K562 (cell line): ENCODE measurements around the gene KIF3A.

Source experiments
- MXI1 ChIP-seq: IDR thresholded peaks from 2 replicates; pipeline ENCODE4 v1.6.1; 2011; ENCODE audit warnings: low read depth, mild to moderate bottlenecking, improper control_type of control experiment, low read length
- XRCC4 ChIP-seq: IDR thresholded peaks from one replicate; pipeline ENCODE4 v1.6.1; 2011; ENCODE audit not compliant: insufficient read depth, insufficient read length; ENCODE audit errors: extremely low read depth
- TF ChIP-seq, protein P1 (sequence below): sonication (generic); formaldehyde crosslinking; IDR thresholded peaks from 2 replicates; pipeline ENCODE4 v1.5.0; 2020; ENCODE audit warnings: missing genetic modification reagents
- TF ChIP-seq, protein P2 (sequence below), 3 experiments: IDR thresholded peaks in 2 of 3; conservative IDR thresholded peaks in 1 of 3; 2 replicates each; pipeline ENCODE4 v1.5.1; 2011 to 2012; ENCODE audit warnings: low read length in 3 of 3, mild to moderate bottlenecking in 3 of 3, control low read depth in 2 of 3, improper control_type of control experiment in 1 of 3, inconsistent platforms in 1 of 3, low read depth in 1 of 3, mixed read lengths in 1 of 3, moderate library complexity in 1 of 3; ENCODE audit not compliant: insufficient read depth in 2 of 3

DNA sequence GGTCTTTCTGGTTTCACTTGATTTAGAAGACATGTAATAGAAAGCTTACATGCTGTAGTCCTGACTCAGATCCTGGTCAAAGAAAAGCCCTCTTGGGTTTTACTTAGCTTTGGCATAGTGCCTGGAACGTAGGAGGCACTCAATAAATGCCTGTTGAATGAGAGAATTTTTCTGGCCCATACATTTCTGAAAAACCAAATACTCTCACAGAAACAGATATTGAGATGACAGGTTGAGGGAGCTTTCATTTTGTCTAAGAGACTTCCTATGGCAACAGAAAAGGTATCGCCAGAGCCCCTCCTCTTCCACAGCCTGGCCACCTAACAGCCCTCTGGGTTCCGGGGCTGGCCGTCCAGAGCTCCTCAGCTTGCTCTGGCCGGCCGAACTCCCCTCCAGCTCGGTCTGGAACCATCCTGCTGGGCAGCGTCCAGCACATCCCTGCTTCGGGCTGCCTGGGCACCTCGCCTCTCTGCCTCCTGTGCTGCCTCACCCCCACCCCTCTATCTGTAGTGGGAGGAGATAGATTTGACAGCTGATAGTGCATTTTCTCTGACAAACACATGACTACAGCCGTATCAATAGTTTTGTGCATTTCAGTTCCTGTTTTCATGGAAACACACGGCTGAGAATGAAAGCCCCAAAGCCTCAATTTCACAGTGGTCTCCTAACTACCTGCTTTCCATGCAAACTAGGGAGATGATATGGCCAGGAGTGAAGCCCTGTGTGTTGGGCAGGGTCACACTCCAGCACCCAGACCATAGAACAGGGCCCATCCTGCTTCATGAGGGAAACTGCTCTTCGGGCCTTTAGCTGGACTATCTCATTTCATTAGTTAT is 62.5 kb downstream of the KIF3A start:
- TF ChIP-seq, protein P1, sequence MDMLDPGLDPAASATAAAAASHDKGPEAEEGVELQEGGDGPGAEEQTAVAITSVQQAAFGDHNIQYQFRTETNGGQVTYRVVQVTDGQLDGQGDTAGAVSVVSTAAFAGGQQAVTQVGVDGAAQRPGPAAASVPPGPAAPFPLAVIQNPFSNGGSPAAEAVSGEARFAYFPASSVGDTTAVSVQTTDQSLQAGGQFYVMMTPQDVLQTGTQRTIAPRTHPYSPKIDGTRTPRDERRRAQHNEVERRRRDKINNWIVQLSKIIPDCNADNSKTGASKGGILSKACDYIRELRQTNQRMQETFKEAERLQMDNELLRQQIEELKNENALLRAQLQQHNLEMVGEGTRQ (CRISPR knock-in tag): no peak
- TF ChIP-seq, protein P2, sequence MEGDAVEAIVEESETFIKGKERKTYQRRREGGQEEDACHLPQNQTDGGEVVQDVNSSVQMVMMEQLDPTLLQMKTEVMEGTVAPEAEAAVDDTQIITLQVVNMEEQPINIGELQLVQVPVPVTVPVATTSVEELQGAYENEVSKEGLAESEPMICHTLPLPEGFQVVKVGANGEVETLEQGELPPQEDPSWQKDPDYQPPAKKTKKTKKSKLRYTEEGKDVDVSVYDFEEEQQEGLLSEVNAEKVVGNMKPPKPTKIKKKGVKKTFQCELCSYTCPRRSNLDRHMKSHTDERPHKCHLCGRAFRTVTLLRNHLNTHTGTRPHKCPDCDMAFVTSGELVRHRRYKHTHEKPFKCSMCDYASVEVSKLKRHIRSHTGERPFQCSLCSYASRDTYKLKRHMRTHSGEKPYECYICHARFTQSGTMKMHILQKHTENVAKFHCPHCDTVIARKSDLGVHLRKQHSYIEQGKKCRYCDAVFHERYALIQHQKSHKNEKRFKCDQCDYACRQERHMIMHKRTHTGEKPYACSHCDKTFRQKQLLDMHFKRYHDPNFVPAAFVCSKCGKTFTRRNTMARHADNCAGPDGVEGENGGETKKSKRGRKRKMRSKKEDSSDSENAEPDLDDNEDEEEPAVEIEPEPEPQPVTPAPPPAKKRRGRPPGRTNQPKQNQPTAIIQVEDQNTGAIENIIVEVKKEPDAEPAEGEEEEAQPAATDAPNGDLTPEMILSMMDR (IDR thresholded peaks at IDR 0.05 in 2 of 3, conservative IDR thresholded peaks at IDR 0.05 in 1 of 3; ENCODE audit: insufficient read depth in 2 of 3, low read depth in 1 of 3, low read length in 3 of 3): no peak
- TF ChIP-seq XRCC4 (no peak), MXI1 (no peak)
